ES-I3 (cell line): ENCODE results near the gene ITPR1.
"Not testable (repeated sequence)": the region's sequence is repeated elsewhere in the genome, so short reads cannot be mapped to it uniquely, and the experiment has no call there.

Source experiments
- H3K36me3 ChIP-seq: 2 replicates; pipeline ENCODE4 v1.6.1; 2013; ENCODE audit warnings: mild to moderate bottlenecking, low read length, control low read depth, moderate library complexity; ENCODE audit not compliant: insufficient read depth
- H3K4me1 ChIP-seq: 2 replicates; pipeline ENCODE4 v1.6.1; 2013; ENCODE audit warnings: mild to moderate bottlenecking, control low read depth, low read length; ENCODE audit not compliant: insufficient read depth
- H3K9ac ChIP-seq: 2 replicates; pipeline ENCODE4 v1.6.1; 2013; ENCODE audit warnings: low read depth, mild to moderate bottlenecking, low read length, moderate library complexity
- H3K9me3 ChIP-seq: 2 replicates; pipeline ENCODE4 v1.6.1; 2013; ENCODE audit warnings: mild to moderate bottlenecking, low read length, moderate library complexity; ENCODE audit not compliant: control insufficient read depth, insufficient read depth

The ITPR1 gene

DNA sequence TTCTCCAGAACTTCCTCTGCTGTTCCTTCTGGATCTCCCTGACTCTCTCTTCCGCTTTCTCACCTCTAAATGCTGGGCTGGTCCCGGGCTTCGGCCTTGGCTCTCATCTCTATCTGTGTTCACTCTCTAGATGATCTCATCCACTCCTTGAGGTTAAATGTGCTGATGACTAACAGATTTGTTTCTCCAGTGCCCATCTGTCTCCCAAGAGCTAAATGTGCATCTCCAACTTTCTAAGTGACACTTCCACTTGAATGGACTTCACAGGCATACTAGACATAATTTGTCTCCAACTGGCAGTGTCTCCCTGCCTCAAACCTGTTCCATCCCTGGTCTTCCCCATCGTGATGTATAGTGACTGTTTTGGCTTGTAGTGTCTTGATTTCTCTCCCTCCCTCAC lies 95.3 kb downstream of the ITPR1 start:
- Histone ChIP-seq H3K36me3 (no peaks in the 10 kb centered on the region), H3K4me1 (peaks cover 13% of the 10 kb centered on the region), H3K9ac (no peak overlapping the region), H3K9me3 (no peaks in the 10 kb centered on the region)

DNA sequence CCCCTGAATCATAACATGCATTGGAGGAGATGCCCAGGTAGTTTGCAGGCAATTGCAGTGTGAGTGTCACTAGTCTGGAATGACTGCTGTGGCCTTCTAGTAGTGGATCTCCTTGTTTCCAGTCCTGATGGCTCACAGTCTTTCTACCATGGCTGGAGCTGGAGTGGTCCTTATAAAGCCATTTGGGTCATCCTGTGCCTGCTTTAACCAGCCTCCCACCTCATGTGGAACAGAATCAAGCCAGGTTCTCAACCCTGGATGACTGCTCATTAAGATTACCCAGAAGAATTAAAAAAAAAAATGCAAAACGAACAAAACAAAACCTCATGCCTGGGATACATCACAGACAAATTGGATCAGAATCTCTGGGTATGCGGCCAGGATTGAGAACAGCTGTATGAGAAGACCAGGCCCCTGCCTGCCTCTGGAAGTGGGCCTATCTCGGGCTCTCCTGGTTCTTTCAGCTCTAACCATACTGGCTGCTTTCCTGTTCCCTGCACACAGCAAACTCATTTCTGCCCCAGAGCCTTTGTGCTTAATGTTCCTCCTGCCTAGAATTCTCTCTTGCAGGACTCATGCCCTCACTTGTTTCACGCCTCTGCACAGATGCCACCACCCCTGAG lies 96.4 kb downstream of the ITPR1 start:
- H3K4me1 ChIP-seq, result peaks cover 6% of the 10 kb centered on the region; the same call in 1 of the 2 replicates
- H3K9ac ChIP-seq, result no peak overlapping the region
- H3K9me3 ChIP-seq, result no peaks in the 10 kb centered on the region
- H3K36me3 ChIP-seq, result no peaks in the 10 kb centered on the region

DNA sequence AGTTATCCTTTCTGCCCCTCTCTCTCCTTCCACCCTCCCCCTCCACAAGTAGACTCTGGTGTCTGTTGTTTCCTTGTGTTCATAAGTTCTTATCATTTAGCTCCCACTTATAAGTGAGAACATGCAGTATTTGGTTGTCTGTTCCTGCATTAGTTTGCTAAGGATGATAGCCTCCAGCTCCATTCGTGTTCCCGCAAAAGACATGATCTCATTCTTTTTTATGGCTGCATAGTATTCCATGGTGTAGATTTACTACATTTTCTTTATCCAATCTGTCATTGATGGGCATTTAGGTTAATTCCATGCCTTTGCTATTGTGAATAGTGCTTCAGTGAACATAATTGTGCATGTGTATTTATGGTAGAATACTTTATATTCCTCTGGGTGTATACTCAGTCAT lies 97.7 kb downstream of the ITPR1 start:
- H3K36me3 ChIP-seq, H3K9me3 ChIP-seq, H3K4me1 ChIP-seq, H3K9ac ChIP-seq: not testable (repeated sequence)

DNA sequence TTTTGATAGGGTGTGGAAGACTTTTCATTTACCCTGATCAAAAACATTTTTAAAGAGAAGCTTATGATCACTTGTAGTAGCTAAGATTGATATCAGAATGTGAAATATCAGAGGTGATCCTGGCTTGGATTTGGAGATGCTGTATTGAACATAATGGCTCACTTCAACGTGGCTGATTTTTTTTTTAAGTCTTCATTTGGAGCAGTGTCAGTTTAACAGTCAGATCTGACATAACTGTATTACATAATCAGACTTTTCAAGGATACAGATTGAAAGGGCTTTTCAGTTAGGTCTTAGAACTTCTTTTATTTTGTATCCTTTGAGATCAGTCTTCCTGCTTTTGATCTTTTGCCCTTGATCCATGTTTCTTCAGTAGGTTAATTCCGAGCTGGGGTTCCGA lies 98.5 kb downstream of the ITPR1 start:
- no peak overlapping the region for H3K9ac ChIP-seq
- H3K4me1 ChIP-seq, result peaks cover 5% of the 10 kb centered on the region; the same call in 1 of the 2 replicates
- H3K36me3 ChIP-seq, result no peaks in the 10 kb centered on the region
- H3K9me3 ChIP-seq, result no peaks in the 10 kb centered on the region

DNA sequence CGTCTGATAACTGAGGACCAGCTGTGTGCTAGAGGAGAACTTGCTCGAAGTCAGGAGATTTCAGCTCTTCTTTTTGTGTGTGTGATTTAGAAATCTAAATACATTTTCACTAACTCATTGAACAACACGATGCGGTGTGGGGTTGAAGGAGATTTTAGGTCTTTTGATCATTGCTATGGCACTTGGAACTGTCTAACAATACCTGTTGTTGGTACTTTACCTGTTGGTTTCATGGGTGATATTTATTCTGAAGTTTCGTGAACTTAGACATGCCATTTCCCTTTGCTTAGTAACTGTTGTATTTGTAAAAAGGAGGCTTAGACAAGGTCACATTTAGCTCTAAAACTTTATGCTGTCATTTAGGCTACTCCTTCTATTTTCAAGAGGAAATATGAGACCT lies 99.9 kb downstream of the ITPR1 start:
- no peaks in the 10 kb centered on the region for H3K9me3 ChIP-seq
- no peaks in the 10 kb centered on the region for H3K36me3 ChIP-seq
- H3K9ac ChIP-seq, result no peak overlapping the region
- peaks cover 11% of the 10 kb centered on the region; the same call in 1 of the 2 replicates for H3K4me1 ChIP-seq

DNA sequence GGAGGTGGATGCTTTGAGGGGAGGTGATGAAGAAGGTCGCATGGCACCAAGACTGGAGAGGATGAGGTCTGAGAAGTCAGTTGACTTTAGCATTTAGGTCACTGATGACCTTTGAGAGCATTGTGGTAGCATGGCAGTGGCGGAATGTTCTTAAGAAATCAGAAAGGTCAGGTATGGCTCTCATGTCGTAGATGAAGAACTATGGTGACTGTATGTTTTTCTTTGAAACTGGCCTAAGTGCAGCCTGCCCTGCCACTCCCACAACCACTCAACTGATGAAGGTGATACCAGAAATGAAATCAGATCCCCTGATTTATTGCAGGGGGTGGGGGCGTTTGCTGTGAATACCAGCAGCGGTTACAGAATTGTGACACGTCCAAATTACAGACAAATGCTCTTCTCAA lies 102.6 kb downstream of the ITPR1 start:
- Histone ChIP-seq H3K4me1 (peaks cover 8% of the 10 kb centered on the region; the same call in 1 of the 2 replicates), H3K9me3 (no peaks in the 10 kb centered on the region), H3K36me3 (no peaks in the 10 kb centered on the region), H3K9ac (no peak overlapping the region)

DNA sequence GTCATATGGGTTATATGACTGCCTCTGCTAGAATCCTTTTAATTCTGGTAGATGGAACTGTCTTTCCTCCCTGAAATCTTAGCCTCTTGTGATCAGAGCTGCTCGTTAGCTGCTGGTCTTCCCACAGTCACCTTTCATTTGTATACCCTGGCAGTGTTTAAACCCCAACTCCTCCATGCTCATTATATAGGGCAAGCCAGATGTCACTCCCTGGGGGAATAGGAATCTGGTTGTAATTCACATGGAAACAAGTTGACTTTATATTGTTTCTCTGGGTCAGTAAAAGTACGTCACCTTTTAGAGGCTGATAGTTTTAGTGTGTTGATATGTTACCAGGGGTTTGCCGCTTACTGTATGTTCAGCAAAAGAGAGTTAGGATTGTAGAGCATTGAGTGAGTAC lies 103.5 kb downstream of the ITPR1 start:
- Histone ChIP-seq H3K9ac (no peak overlapping the region), H3K36me3 (no peaks in the 10 kb centered on the region), H3K4me1 (peaks cover 8% of the 10 kb centered on the region; the same call in 1 of the 2 replicates)

DNA sequence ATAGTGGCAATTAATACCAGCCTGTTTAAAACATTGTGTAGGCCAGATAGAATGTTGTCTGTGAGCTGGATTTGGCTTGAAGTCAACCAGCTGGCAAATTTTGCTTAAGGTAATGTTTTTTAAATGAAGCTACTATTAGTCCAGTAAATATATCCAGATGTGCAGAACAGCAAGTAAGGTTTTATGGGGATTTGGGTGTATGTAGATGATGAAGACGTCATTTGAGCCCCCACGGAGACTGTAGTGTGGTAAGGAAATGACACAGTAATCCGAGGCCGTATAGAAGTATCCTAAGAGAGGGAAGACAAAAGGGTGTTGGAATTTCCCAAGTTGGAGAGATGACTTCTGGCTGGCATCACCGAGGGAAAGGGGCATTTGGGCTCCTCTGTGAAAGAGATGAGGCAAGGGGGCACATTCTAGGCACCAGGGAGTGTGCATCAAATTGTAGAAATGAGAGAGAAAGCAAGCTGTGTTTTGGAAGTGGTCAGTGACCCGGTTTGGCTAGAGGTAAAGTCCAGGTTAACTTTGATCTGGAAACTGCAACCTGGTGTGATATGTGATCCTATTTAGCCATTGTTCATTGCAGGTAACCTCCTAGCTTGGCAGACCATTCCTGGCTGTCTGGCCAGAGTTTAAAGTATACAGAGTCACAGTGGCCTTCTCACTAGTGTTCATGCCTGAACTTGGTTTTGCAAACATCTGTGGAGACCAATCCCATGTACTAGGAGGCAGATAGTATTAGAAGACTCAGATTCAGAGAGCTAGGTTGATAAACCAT lies 104.2 kb downstream of the ITPR1 start:
- peaks cover 8% of the 10 kb centered on the region; the same call in 1 of the 2 replicates for H3K4me1 ChIP-seq
- no peak overlapping the region for H3K9ac ChIP-seq

More for the DNA sequence above, 103.5 kb downstream of the ITPR1 start:
- no peaks in the 10 kb centered on the region for H3K9me3 ChIP-seq

DNA sequence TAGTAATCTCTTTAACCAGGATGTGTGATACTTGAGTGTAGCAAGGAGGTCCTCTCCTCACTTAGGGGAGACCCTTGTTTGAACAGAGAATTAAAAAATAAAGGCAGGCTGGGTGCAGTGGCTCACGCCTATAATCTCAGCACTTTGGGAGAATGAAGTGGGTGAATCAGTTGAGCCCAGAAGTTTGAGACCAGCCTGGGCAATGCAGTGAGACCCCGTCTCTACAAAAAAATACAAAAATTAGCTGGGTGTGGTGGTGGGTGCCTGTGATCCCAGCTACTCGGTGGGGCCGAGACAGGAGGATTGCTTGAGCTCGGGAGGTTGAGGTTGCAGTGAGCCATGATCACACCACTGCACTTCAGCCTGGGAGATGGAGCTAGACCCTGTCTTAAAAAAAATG lies 105.1 kb downstream of the ITPR1 start:
- not testable (repeated sequence) for H3K4me1 ChIP-seq, H3K9me3 ChIP-seq, H3K36me3 ChIP-seq, H3K9ac ChIP-seq

More for the DNA sequence above, 104.2 kb downstream of the ITPR1 start:
- Histone ChIP-seq H3K36me3 (no peaks in the 10 kb centered on the region), H3K9me3 (no peaks in the 10 kb centered on the region)

DNA sequence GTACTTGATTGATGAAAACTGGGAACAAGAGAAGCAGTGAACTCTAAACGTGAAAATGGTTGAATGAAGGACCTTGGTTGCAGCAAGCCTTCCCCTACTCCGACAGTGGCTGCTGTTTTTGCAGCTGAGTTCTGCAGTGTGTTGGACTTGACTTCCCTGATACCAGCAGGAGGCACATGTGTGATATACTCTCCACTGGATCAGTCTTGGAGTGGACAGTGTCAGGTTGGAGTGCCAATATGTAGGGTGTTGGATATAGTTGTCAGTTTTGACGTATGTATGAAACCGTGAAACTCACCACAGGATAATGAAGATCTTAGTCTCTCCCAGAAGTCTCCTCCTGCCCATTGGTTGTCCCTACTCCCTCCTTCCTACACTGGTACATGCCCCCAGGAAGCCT lies 106.5 kb downstream of the ITPR1 start:
- H3K4me1 ChIP-seq, result peaks cover 8% of the 10 kb centered on the region; the same call in 1 of the 2 replicates
- H3K9me3 ChIP-seq, result no peaks in the 10 kb centered on the region; the same call in 1 of the 2 replicates
- no peak overlapping the region for H3K9ac ChIP-seq
- no peaks in the 10 kb centered on the region for H3K36me3 ChIP-seq

DNA sequence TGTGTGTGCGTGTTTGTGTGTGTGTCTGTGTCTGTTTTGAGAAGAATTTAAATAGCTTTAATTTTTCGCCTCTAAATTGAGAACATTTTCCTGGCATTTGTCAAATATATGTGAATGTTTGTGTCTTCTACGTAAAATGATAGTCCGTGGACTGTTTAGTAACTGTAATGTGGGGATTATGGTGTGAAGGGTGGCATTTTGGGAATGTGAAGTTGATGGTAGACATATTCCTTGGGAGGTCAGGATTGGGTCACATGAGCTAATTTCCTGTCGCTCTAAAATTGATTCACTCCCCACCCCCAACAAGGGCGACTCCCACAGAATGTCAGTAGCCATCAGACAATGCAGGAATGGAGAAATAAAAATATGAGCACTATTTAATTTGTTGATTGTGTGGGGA lies 107.3 kb downstream of the ITPR1 start:
- Histone ChIP-seq H3K4me1 (peaks cover 8% of the 10 kb centered on the region; the same call in 1 of the 2 replicates), H3K9ac (no peak overlapping the region), H3K36me3 (no peaks in the 10 kb centered on the region), H3K9me3 (no peaks in the 10 kb centered on the region; the same call in 1 of the 2 replicates)

DNA sequence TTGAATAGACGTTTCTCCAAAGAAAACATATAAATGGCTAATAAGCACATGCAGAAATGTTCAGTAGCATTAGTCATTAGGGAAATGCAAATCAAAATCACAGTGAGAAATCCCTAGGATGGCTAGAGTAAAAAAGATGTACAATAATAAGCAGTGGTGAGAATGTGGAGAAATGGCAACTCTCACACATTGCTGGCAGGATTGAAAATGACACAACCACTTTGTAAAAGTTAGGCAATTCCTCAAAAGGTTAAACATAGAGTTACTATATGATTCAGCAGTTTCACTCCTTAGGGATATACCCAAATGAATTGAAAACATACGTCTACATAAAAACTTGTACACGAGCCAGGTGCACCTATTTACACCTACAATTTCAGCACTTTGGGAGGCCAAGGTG lies 108.7 kb downstream of the ITPR1 start:
- H3K9me3 ChIP-seq, result no peaks in the 10 kb centered on the region; the same call in 1 of the 2 replicates
- no peaks in the 10 kb centered on the region for H3K36me3 ChIP-seq
- no peak overlapping the region for H3K9ac ChIP-seq
- peaks cover 11% of the 10 kb centered on the region; the same call in 1 of the 2 replicates for H3K4me1 ChIP-seq

DNA sequence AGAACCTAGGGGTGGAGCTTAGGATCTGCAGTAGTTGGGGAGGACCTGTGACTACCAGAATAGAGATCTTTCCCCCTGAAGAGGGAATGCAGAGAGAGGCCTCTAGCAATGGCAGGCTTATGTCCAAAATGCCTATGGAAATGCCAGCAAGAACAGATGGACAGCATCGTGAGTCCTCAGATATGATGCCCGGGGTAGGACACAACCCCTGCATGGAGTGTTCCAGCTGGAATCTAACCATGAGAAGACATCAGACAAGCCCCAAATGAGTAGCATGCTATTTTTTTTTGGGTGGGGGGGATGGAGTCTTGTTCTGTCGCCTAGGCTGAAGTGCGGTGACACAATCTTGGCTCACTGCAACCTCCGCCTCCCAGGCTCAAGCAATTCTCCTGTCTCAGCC lies 111.5 kb downstream of the ITPR1 start:
- Histone ChIP-seq H3K9ac (no peak overlapping the region), H3K9me3 (no peaks in the 10 kb centered on the region; the same call in 1 of the 2 replicates), H3K36me3 (no peaks in the 10 kb centered on the region), H3K4me1 (peaks cover 10% of the 10 kb centered on the region; the same call in 1 of the 2 replicates)

DNA sequence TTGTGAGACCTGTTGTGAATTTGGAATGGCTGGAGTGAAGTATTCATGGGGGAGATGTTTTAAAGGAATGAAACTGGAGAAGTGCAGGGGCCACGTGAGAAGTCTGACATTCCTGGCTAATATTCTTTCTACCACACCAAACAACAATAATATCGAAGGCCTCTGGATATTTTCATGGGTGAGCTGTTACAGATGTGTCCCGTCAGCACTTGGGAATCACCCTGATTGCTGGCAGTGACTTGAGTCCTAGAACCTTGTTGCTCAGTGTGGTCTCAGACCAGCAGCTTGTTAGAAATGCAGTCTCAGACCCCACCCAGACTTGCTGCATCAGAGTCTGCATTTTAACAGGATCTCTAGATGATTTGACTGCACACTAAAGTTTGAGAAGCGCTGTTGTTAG lies 113.8 kb downstream of the ITPR1 start:
- H3K4me1 ChIP-seq, result peaks cover 10% of the 10 kb centered on the region; the same call in 1 of the 2 replicates
- no peak overlapping the region for H3K9ac ChIP-seq
- no peaks in the 10 kb centered on the region; the same call in 1 of the 2 replicates for H3K9me3 ChIP-seq
- no peaks in the 10 kb centered on the region for H3K36me3 ChIP-seq

DNA sequence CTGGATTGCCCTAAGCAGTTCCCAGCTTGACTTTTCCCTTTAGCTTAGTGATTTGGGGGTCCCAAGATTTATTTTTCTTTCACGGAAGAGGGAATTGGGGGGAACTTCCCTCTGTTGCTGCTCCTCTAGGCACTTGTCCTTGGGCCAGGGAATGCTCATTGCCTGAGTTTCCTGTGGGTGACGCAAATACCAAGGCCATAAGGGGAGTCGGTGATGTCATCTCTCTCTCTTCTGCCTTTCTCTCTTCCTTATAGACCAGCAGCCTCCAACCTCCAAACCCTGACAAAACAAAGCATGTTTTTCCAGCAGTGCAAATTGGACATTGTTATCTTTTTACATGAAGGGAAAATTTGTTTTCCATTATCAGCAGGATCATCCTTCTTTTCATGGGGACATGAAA lies 120.2 kb downstream of the ITPR1 start:
- Histone ChIP-seq H3K4me1 (no peaks in the 10 kb centered on the region), H3K9me3 (no peaks in the 10 kb centered on the region), H3K9ac (no peak overlapping the region), H3K36me3 (no peaks in the 10 kb centered on the region)
